IMR-90 (cell line): ENCODE data around the gene ATL2. TPM values are rescaled to one million over a fixed set of nuclear protein-coding genes. Genes with fewer than 3 reads are reported as not detected.

Source experiments
- ATAC-seq: fragments of 200-7000 bp; cut with Tn5 transposase; 2 replicates; pipeline ENCODE4 v1.9.1; 2020; ENCODE audit warnings: low read depth, mild to moderate bottlenecking, moderate library complexity
- BruUV-seq: library from RNA; stranded (reverse); fragments of 400-500 nt; replicated peaks from 2 replicates; lab custom pipeline; 2021; lab: Mats Ljungman, UMichigan
- CTCF ChIA-PET: fragments of 300-600 bp; formaldehyde crosslinking; extraction: SDS; loops from one replicate; lab custom pipeline; 2021; ENCODE audit warnings: antibody characterized with exemption; lab: Yijun Ruan, JAX
- POLR2A ChIA-PET: fragments of 300-600 bp; sonication (Branson Sonifier 250); formaldehyde crosslinking; loops from one replicate; lab custom pipeline; 2022; ENCODE audit warnings: antibody characterized with exemption; ENCODE audit not compliant: unreplicated experiment; lab: Charles Lee
- DNase-seq: peaks from one replicate; pipeline ENCODE4 v3.0.0; 2013
- H2AFZ ChIP-seq: replicated peaks from 2 replicates; pipeline ENCODE3; 2013; ENCODE audit warnings: low read length, mild to moderate bottlenecking; ENCODE audit not compliant: poor library complexity
- H2AK5ac ChIP-seq: 2 replicates; pipeline ENCODE4 v1.6.1; 2013; ENCODE audit warnings: low read depth, low read length, inconsistent platforms
- H2AK9ac ChIP-seq: replicated peaks from 2 replicates; pipeline ENCODE3; 2013; ENCODE audit warnings: mild to moderate bottlenecking, low read depth, low read length, moderate library complexity; ENCODE audit not compliant: poor library complexity
- H2BK120ac ChIP-seq: 2 replicates; pipeline ENCODE4 v1.6.1; 2013; ENCODE audit warnings: low read depth, low read length, inconsistent platforms
- H2BK15ac ChIP-seq: 3 replicates; pipeline ENCODE4 v1.6.1; 2013; ENCODE audit warnings: low read depth, low read length, inconsistent platforms
- H2BK20ac ChIP-seq: 2 replicates; pipeline ENCODE4 v1.6.1; 2013; ENCODE audit warnings: low read depth, mild to moderate bottlenecking, inconsistent platforms, low read length, moderate library complexity
- H2BK5ac ChIP-seq: 2 replicates; pipeline ENCODE4 v1.6.1; 2013; ENCODE audit warnings: mild to moderate bottlenecking, low read depth, low read length, inconsistent platforms; ENCODE audit not compliant: poor library complexity, severe bottlenecking
- H3K14ac ChIP-seq: replicated peaks from 2 replicates; pipeline ENCODE4 v1.6.1; 2013; ENCODE audit warnings: low read depth, low read length, inconsistent platforms
- H3K18ac ChIP-seq: 2 replicates; pipeline ENCODE4 v1.6.1; 2013; ENCODE audit warnings: low read depth, low read length, control low read depth
- H3K23ac ChIP-seq: 2 replicates; pipeline ENCODE4 v1.6.1; 2013; ENCODE audit warnings: low read depth, low read length, inconsistent platforms
- H3K27ac ChIP-seq: 2 replicates; pipeline ENCODE4 v1.5.1; 2013; ENCODE audit warnings: mild to moderate bottlenecking, control low read depth, low read length; ENCODE audit not compliant: insufficient read depth
- H3K27me3 ChIP-seq: 2 replicates; pipeline ENCODE4 v1.6.1; 2013; ENCODE audit warnings: low read length; ENCODE audit not compliant: control insufficient read depth, insufficient read depth
- H3K36me3 ChIP-seq: 2 replicates; pipeline ENCODE4 v1.6.1; 2013; ENCODE audit warnings: low read length, mixed read lengths; ENCODE audit not compliant: control insufficient read depth, insufficient read depth
- H3K4ac ChIP-seq: 2 replicates; pipeline ENCODE4 v1.6.1; 2013; ENCODE audit warnings: low read depth, low read length, inconsistent platforms
- H3K4me1 ChIP-seq: 2 replicates; pipeline ENCODE4 v1.6.1; 2013; ENCODE audit warnings: low read length, mixed read lengths; ENCODE audit not compliant: control insufficient read depth, insufficient read depth
- H3K4me2 ChIP-seq: 2 replicates; pipeline ENCODE4 v1.6.1; 2013; ENCODE audit warnings: low read depth, mild to moderate bottlenecking, control low read depth, low read length, moderate library complexity
- H3K4me3 ChIP-seq: 2 replicates; pipeline ENCODE4 v1.5.1; 2013; ENCODE audit warnings: low read depth, mild to moderate bottlenecking, control low read depth, low read length, moderate library complexity; ENCODE audit not compliant: insufficient read depth
- H3K56ac ChIP-seq: 2 replicates; pipeline ENCODE4 v1.6.1; 2013; ENCODE audit warnings: low read length, inconsistent platforms; ENCODE audit not compliant: insufficient read depth; ENCODE audit errors: extremely low read depth
- H3K79me1 ChIP-seq, 2 experiments: 2 replicates each; pipeline ENCODE4 v1.6.1; 2013; ENCODE audit warnings: low read length in 2 of 2, inconsistent platforms in 1 of 2, low read depth in 1 of 2
- H3K9ac ChIP-seq: 2 replicates; pipeline ENCODE4 v1.6.1; 2013; ENCODE audit warnings: low read depth, low read length, control low read depth
- H3K9me1 ChIP-seq: 2 replicates; pipeline ENCODE4 v1.6.1; 2013; ENCODE audit warnings: low read length, inconsistent platforms; ENCODE audit not compliant: insufficient read depth
- H3K9me3 ChIP-seq: 2 replicates; pipeline ENCODE4 v1.6.1; 2013; ENCODE audit warnings: low read length; ENCODE audit not compliant: control insufficient read depth, insufficient read depth
- H4K20me1 ChIP-seq: 2 replicates; pipeline ENCODE4 v1.6.1; 2013; ENCODE audit warnings: low read length, inconsistent platforms; ENCODE audit not compliant: insufficient read depth
- H4K5ac ChIP-seq: 2 replicates; pipeline ENCODE4 v1.6.1; 2013; ENCODE audit warnings: mild to moderate bottlenecking, low read depth, low read length, control low read depth
- H4K8ac ChIP-seq, 2 experiments: 2 replicates each; pipeline ENCODE4 v1.6.1; 2013; ENCODE audit warnings: low read depth in 2 of 2, low read length in 2 of 2, control low read depth in 1 of 2, inconsistent platforms in 1 of 2
- H4K91ac ChIP-seq: 2 replicates; pipeline ENCODE4 v1.6.1; 2013; ENCODE audit warnings: low read depth, low read length, inconsistent platforms; ENCODE audit not compliant: insufficient read depth
- USF2 ChIP-seq: fragments of 150-350 bp; IDR thresholded peaks from 2 replicates; pipeline ENCODE4 v1.6.1; 2017; ENCODE audit warnings: mild to moderate bottlenecking, antibody characterized with exemption, low read length, low read depth
- WGBS, 2 experiments: methylation state at CpG; one replicate each; pipeline versions ENCODE4 v1.1.5 to v1.1.7; 2013; ENCODE audit warnings: missing lambda C conversion rate in 2 of 2; ENCODE audit not compliant: insufficient read length in 1 of 2; ENCODE audit errors: extremely low coverage in 2 of 2; 5-methylcytosine and 5-hydroxymethylcytosine counted together
- dilution Hi-C: fragments of 300-500 bp; cut with HindIII; formaldehyde crosslinking; loops from one replicate; pipeline ENCODE4 v1.14.3; 2018; ENCODE audit warnings: low sequenced_read_pairs; ENCODE audit not compliant: unreplicated experiment
- in situ Hi-C: fragments of 300-500 bp; cut with MboI; formaldehyde crosslinking; loops from 3 replicates; pipeline ENCODE4 v1.14.3; 2019; ENCODE audit warnings: low sequenced_read_pairs, inconsistent platforms, mixed read lengths
- intact Hi-C: fragments of 100-400 bp; cut with micrococcal nuclease; formaldehyde crosslinking; loops from 2 replicates; pipeline ENCODE4 v1.10.0; 2022
- polyA plus RNA-seq, 3 experiments: library from polyadenylated mRNA; depleted of rRNA; stranded (reverse); fragments of >200 nt; gene quantifications; 2 replicates each; pipeline ENCODE4 v1.2.3, GENCODE V29; 2012; ENCODE audit warnings: low replicate concordance in 1 of 3
- total RNA-seq: library from RNA; depleted of rRNA; stranded (reverse); fragments of >200 nt; gene quantifications from 2 replicates; pipeline ENCODE4 v1.2.3, GENCODE V29; 2012

The ATL2 gene
- total and polyA plus RNA-seq, 2 of the 4 experiments (the other 2 are of a cell fraction) = 16.0 to 62.6 TPM

GRCh38 chr2:38254796-38255195 lies 122.3 kb downstream of the ATL2 start:
- H4K91ac ChIP-seq = no peak overlapping the region
- intact Hi-C loops = no loop called here
- H3K27ac ChIP-seq = no peak overlapping the region
- ChIA-PET POLR2A (no interaction called here), CTCF (no interaction called here)
- TF ChIP-seq USF2 = no peak
- no peak overlapping the region for H2BK5ac ChIP-seq
- H3K4me3 ChIP-seq = no peak overlapping the region
- no peak overlapping the region for H3K18ac ChIP-seq
- no peaks in the 10 kb centered on the region for H4K20me1 ChIP-seq
- ATAC-seq (no peak), DNase-seq (no peak)
- no peak overlapping the region for H3K23ac ChIP-seq
- no peak overlapping the region for H4K8ac ChIP-seq
- H3K14ac ChIP-seq = no peak overlapping the region
- no peaks in the 10 kb centered on the region for H3K36me3 ChIP-seq
- H3K79me1 ChIP-seq = no peaks in the 10 kb centered on the region
- dilution Hi-C loops = no loop called here
- no peak overlapping the region for H3K4ac ChIP-seq
- H3K9ac ChIP-seq = no peak overlapping the region
- no peak overlapping the region for H3K4me2 ChIP-seq
- H2BK20ac ChIP-seq = no peak overlapping the region
- no peak overlapping the region for H4K5ac ChIP-seq
- H3K56ac ChIP-seq = no peak overlapping the region
- H2BK120ac ChIP-seq = no peak overlapping the region
- H3K9me1 ChIP-seq = no peaks in the 10 kb centered on the region
- no peak overlapping the region for H2AK9ac ChIP-seq
- no peak overlapping the region for H2AFZ ChIP-seq
- no peak overlapping the region for H2BK15ac ChIP-seq
- no TSS peak for BruUV-seq
- in situ Hi-C loops = no loop called here
- peaks cover 19% of the 10 kb centered on the region for H3K27me3 ChIP-seq
- WGBS, 2 experiments = no CpG with 5 or more reads among the region's 5 CpGs
- H3K4me1 ChIP-seq = no peaks in the 10 kb centered on the region
- H2AK5ac ChIP-seq = no peak overlapping the region
- no peaks in the 10 kb centered on the region for H3K9me3 ChIP-seq
